LoVo (cell line): ENCODE data around the gene MAS1L.
"Not testable (repeated sequence)": the region's sequence is repeated elsewhere in the genome, so short reads cannot be mapped to it uniquely, and the experiment has no call there.

Experiments
- DNase-seq: peaks from one replicate; pipeline ENCODE4 v3.0.0-alpha.2; 2016; ENCODE audit warnings: low spot score

The MAS1L gene

GRCh38 chr6:29479560-29479959 is 8.2 kb downstream of the MAS1L start:
- no peak for DNase-seq

GRCh38 chr6:29478740-29479139 is 9.0 kb downstream of the MAS1L start:
- DNase-seq = no peak

- no peak for DNase-seq
These were observed 9.8 kb downstream of the MAS1L start for GRCh38 chr6:29477923-29478450.

- DNase-seq = no peak
These were observed 12.8 kb downstream of the MAS1L start for GRCh38 chr6:29474996-29475395.

GRCh38 chr6:29466241-29466640 is 21.5 kb downstream of the MAS1L start:
- DNase-seq = no peak

GRCh38 chr6:29465801-29466200 is 22.0 kb downstream of the MAS1L start:
- no peak for DNase-seq

GRCh38 chr6:29465279-29465678 is 22.5 kb downstream of the MAS1L start:
- DNase-seq = no peak

GRCh38 chr6:29462022-29462421 is 25.7 kb downstream of the MAS1L start:
- no peak for DNase-seq

GRCh38 chr6:29461021-29461814 is 26.5 kb downstream of the MAS1L start:
- DNase-seq = no peak

GRCh38 chr6:29456971-29457370 is 30.8 kb downstream of the MAS1L start, which contains the start of the genes OR11A1 and OR2H1:
Gene OR11A1, minus strand, starts transcription at chr6:29457071. Its CDS starts 29,430 bp downstream, at chr6:29427641.
Gene OR2H1, plus strand, starts transcription at chr6:29457155. Its CDS starts 4,615 bp downstream, at chr6:29461770.
- DNase-seq = no peak

- no peak for DNase-seq
These were observed 36.1 kb downstream of the MAS1L start for GRCh38 chr6:29451471-29452193.

- DNase-seq = no peak
These were observed 40.1 kb downstream of the MAS1L start for GRCh38 chr6:29447670-29448069.

GRCh38 chr6:29444031-29444430 is 43.7 kb downstream of the MAS1L start:
- DNase-seq = not testable (repeated sequence)

GRCh38 chr6:29442719-29443118 is 45.0 kb downstream of the MAS1L start:
- DNase-seq = no peak

- DNase-seq = no peak
These were observed 48.8 kb downstream of the MAS1L start, which contains the start of gene OR10C1 for GRCh38 chr6:29439006-29439405. Gene OR10C1, plus strand, starts transcription at chr6:29439306. Its CDS starts 710 bp downstream, at chr6:29440016.

- not testable (repeated sequence) for DNase-seq
These were observed 51.0 kb downstream of the MAS1L start for GRCh38 chr6:29436730-29437129.
